HG02943 (cell line): ENCODE data around the gene COX6A1.
"Not testable (repeated sequence)": the region's sequence is repeated elsewhere in the genome, so short reads cannot be mapped to it uniquely, and the experiment has no call there.

Source experiments
- ATAC-seq: cut with Tn5 transposase; IDR thresholded peaks from one replicate; pipeline ENCODE4 v1.9.1; 2021; ENCODE audit warnings: mild to moderate bottlenecking, low read depth, moderate library complexity; ENCODE audit not compliant: unreplicated experiment

The COX6A1 gene

DNA sequence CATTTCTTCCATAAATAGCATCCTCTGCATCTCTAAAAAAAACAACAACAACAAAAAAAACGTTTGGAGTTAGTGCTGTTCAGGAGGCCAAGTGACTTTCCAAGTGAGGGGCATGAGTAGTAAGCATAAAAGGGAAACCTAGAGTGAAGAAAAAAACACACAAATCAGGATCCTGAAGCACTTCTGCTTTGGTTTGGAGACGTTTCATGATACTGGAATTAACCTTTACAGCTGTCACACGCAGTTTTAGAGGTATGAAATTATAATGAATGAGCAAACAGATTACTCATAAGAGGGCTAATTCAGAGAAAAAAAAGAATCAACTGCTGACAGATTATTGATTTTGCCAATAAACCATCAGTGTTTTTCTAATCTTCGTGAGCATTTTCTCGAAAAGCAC, 27.8 kb downstream of the COX6A1 start:
- ATAC-seq: no peak

DNA sequence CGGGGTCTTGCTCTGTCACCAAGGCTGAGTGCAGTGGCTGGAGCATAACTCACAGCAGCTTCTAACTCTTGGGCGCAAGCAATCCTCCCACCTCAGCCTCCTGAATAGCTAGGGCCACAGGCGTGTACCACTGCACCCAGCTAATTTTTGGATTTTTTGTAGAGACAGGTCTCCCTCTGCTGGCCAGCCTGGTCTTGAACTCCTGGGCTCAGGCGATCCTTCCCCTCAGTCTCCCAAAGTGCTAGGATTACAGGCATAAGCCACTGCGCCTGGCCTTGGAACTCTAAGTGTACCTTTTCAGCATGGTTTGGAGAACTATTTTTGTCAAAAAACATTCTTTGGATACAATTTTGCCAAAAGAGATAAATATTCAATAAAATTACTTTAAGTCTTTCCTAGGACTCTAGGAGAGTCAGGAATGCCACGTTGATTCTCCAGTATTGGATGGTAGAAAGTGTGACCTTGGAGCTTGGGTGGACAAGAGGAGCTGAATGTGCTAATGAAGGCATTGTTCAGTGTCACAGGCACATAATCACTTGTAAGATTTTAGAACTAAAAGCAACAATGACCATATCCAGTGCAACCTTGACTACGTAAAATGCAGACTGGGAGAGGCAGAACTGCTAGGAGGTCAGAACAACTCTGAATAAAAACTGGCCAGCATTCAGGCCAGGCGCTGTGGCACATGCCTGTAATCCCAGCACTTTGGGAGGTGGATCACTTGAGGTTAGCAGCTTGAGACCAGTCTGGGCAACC, 28.8 kb downstream of the COX6A1 start:
- ATAC-seq: no peak

DNA sequence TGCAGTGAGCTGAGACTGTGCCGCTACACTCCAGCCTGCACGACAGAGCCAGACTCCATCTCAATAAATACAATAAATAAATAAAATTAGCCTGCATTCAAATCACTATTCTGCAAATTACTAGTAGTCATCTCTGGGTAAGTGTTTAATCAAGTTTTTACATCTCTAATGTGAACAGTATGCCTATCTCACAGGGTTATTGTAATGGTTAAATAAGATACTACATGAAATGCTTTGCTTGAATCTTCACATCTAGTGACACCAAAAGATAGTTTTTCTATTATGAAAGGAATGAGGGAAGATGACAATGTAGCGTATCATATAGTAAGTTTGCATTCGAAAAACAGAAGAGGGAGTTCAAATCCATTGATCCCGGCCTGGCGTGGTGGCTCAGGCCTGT, 29.5 kb downstream of the COX6A1 start:
- no peak for ATAC-seq

DNA sequence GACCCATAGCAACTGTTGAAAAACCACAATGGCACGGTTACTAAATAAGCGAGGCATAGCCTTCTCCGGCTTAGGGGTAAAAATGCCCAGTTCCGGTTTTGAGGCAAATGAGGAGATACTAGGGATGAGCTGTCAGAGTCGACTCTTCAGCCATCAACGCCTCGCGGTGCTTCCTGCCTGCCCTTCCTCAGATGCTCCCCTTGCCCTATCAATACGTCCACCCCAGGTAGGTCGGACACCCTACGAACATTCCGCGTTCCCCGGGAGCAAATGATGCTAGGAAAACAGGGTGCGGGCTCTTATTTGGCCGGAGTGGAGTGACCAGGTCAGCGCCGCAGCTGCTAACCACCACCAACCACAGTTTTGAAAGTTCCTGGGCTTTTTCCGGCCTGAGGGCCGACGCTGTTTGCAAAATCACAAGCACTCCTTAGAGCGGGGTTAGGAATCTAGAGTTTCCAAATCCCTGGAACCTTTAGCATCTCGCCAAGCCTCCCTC, 30.5 kb downstream of the COX6A1 start:
- ATAC-seq: peak; percentile 6

DNA sequence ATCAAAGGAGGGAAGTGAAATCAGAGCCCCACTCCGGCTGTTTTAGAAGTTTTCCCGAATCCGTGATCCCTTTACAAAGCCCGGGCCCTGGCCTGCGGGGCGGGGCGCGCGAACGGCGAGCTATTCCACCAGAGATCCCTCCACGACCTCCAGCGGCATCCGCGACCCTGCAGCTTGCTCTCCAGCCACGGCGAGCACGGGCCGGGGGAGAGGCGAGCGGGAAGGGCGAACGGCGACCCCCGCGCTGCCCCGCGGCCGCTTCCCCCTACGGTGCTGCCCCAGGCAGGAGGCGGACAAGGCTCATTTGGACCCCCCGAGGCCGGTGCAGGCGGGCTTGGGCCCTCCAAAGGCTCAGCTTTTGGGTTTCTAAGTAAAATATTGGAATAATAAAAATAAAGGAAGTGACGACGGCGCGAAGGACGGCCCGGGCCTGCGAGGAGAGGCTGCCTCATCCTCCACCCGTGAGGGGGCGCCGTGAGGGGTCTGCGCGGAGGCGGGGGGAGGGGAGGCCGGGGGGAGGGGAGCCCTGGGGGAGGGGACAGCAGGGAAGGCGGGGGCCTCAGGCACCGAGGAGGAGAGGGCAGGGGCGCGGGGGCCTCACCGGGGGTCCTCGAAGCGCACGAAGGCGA, 31.0 kb downstream of the COX6A1 start:
- ATAC-seq: peak; percentile 37

DNA sequence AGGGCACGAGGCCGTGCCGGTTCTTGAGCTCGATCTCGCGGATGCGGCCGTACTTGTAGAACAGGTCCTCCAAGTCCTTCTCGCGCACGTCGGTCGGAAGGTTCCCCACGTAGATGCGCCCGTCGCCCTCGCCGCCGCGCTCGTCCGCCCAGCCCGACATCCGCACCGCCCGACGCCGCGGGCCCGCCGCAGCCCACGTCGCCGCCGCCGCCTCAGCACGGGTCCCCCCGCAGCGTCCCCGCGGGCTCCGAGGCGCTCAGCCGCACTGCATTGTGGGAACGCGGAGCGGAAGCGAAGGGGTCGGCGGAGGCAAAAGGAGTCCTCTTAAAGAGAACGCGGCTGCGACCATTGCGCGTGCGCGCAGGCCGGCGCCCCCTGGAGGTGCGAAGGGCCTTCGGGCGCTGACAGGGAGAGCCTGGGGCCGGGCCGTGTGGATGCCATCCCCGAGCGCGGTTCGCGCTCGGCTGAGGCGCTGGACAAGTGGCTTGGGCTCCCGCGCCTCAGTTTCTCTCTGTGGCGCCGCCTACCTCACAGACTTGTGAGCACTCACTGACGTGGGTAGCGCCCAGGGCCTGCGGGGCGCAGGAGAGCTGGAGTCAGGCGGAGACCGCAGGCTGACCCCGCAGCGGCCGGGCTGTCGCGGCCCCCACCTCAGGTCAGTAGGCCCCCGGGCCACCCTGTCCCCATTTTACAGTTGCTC, 31.7 kb downstream of the COX6A1 start, which contains the start of gene SRSF9:
SRSF9 (minus strand) TSS at position 299 of the 700 bp plus-strand sequence; CDS start at position 160, 139 bp downstream.
- ATAC-seq: peak; percentile 85

DNA sequence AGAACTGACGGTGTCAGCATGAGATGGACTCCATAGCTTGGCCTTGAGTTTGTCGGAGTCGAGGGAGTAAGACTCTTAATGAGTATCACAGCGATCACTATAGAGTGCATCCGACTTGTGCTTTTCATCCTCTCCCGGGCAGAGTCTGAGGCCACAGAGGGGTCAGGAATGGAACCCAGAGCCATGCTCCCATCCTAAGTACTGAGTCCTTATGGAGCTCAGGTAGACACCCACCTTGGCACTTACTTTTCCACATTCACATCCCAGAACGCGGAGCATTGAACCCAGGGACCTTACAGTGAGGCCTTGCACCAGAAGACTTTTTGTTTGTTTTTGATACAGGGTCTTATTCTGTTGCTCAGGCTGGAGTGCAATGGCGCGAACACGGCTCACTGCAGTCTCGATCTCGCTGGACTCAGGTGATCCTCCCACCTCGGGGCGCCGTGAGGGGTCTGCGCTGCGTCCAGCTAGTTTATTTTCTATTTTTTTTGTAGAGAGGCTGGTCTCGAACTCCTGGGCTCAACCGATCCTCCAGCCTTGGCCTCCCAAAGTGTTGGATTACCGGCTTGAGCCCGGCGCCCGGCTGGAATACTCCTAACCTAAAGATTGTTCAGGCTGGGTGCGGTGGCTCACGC, 32.4 kb downstream of the COX6A1 start:
- no peak for ATAC-seq

DNA sequence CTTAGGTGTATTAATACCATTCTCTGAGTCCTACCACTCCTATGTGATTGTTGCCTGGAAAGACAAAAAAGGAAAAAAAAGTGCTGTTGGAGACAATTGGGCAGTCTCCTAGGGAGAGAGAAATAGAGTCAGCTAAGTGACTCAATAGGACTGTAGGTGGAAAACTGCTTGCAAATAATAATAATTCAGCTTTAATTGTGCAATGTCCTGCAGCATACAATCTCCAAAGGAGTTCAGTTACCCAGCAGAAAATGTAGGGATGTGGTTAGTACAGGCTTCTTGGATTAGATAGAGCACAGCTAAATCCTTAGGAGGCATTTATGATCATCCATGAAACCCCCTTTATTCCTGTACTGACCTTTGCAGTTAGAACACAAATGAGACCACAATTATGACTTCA, 34.6 kb downstream of the COX6A1 start:
- ATAC-seq: no peak

DNA sequence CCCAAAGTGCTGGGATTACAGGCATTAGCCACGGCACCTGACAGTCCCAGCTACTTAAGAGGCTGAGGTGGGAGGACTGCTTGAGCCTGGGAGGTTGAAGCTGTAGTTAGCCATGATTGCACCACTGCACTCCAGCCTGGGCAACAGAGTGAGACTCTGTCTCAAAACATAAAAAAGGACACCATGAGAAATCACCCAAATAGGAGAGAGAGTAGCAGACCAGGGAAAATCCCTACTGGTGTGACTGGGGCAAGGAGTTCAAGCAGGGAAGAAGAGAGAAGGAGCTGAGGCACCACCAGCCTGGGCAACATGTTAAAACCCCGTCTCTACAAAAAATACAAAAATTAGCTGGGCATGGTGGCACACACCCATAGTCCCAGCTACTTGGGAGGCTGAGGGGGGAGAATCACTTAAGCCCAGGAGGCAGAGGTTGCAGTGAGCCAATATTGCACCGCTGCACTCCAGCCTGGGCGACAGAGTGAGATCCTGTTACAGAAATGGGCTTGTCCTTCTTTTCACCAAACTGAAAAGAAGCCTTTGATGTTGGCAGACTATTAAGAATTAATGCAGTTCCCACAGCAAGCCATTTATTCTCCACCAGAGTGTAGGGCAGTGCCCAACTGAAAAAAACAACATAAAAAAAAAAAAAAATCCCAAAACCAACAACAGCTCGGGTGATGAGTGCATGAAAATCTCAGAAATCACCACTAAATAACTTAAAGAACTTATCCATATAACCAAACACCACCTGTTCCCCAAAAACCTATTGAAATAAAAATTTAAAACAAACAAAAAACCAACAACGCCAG, 36.1 kb downstream of the COX6A1 start:
- no peak for ATAC-seq

DNA sequence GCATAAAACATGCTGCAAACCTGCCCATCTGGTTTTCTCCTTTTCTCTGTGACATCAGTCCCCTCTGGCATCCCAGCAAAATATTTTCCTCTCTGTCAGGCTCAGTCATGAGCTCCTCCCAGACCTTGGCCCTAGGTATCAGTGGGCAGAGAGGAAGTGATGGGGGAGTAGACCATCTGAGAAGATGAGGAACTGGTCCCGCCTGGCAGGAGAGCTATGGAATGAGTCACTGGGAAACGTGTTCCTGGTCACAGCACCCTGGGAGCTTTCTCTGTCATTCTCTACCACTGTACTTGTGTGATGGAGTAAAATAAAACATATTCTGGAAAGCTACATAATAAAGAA, 36.7 kb downstream of the COX6A1 start:
- no peak for ATAC-seq

DNA sequence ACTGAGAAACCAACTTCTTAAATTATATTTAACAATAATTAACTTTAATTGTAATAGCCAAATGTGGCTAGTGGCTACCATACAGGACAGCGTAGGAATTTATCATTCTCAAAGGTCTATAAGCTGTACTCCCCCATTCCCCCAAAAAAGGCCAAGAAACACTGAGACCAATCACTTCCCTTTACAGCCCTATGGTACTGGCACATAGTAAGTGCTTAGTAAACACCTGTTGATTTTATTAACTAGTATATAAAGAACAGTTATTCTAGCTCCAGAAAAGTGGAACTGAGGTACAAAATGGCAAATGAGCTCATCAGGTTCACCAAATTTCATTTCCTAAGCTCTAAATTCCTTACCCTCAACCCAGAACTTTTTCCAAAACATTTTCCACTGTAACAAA, 37.7 kb downstream of the COX6A1 start:
- no peak for ATAC-seq

DNA sequence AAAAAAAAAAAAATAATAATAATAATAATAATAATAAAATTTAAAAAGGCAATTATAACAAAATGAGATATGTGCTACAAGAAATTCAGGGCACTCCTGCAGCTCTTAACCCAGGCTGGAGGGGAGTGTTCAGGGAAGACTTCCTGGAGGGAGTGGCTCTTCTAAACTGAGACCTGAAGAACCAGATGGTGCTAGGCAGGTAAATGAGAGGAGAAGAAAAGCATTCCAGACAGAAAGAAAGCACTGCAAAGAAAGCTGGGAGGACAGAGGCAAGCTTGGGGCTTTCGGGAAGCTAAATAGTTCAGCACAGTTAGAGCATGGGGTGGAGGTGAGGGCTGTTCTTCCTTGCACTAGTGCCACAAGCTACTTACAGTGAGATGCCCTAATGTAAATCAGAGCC, 41.5 kb downstream of the COX6A1 start:
- no peak for ATAC-seq

DNA sequence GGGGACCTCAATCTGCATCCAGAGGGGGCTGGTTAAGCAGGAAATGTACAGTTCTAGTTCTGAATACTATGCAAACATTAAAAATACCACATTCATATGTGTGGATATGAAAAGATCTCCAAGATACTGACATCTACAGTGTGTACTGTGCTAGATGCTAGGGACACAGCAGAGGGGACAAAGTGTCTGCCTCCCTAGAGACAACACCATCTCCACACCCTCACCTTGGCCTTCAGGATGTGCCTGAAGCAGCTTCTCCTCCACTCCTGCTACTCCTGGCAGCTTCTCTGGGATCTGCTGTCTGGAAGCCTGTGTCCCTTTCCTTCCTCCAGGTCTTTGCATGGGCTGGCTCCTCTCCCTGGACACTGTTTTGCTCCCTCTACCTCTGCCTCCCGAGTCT, 42.3 kb downstream of the COX6A1 start:
- ATAC-seq: no peak

DNA sequence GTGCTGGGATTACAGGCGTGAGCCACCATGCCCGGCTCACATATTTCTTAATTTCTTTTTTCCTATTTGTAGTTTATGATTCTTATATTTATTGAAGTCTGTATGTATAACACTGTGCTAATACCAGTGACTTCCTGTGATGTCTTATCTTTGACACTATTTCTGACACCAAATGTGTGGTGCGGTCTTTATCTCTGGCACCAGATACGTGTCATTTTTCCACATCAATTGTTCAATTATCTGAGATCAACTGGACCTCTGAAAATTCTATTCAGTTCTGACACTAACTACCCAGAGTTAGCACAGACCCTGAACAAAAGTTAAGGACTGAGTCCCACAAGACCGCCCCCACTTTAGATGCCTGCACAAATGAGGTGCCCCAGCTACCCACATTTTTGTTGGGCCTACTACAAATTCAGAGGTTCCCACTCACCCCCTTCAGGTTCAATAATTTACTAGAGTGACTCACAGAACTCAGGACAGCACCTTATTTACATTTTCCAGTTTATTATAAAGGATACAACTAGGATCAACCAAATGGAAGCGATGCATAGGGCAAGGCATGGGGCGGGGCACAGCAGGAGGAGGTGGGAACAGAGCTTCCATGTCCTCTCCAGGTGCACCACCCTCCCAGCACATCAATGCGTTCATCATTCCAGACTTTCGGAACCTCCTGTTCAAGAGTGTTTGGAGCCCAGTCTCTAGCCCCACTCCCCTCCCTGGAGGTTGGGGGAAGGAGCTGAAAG, 43.3 kb downstream of the COX6A1 start:
- ATAC-seq: no peak

DNA sequence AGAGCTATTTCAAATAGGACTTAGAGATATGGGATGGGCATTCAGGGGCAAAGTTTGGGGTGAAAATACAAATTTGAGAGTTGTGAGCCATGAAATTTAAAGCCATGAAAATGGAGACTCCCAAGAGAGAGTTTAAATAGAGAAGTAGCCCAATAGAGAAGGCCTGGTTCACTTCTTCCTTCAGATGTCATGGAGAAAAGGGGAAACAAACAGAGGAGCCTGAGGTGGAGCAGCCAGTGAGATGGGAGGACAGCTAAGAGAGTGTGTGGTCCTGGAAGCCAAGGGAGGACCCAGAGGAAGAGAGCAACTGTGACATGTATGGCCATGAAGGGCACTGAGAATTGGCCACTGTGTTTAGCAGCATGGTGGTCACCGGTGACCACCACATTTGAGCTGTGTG, 45.7 kb downstream of the COX6A1 start:
- ATAC-seq: no peak

DNA sequence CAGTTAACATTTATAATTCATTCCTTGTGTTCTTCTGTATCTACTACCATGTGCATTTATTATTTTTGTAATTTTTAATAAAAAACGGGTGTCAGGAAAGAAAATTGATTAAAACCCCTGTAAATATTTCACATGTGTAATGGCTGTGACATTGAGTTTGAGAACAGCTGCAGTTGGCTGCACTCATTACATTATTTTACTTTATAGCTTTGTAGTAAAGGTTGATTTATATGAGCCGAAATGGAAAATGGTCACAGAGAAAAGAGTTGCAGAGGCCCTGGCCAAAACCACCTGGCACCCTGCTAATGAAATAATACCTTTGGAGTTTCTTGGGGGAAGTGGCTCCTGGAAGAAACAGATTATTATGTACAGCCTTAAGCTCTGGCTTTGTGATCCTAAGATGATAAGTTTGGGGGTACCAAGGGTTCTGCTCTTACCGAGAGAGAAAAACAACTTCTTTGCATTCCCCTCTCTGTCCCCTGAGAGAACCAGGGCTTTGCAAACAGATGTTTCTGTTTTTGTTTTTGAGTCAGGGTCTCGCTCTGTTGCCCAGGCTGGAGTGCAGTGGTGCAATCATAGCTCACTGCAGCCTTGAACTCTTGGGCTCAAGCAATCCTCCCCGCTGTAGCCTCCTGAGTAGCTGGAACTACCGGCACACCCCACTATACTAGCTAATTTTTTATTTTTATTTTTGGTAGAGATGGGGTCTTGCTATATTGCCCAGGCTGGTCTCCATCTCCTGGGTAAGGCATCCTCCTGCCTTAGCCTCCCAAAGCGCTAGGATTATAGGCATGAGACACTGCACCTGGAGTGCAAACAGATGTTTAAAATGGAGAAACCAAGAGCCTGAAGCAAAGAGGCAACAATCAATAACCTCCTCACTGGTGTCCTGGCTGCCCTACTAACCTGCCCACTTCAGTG, 48.3 kb downstream of the COX6A1 start:
- ATAC-seq: no peak

DNA sequence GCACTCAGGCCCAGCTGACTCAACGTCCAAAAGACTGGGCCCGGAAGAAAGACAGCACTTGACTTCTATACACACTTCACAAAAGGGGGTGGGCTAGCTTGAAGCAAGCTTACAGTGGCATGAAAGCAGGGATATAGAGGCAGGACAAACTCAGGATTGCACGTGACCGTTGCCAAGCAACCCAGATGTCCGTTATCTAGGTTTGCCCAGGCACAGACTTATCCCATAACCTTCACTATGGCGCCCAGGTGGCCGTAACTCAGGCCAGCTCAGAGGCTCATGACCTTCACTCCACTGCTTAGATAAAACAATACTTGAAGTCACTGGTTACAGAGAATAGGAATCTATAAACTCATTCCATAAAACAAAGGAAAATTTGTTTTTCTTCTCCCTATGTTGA, 49.6 kb downstream of the COX6A1 start:
- ATAC-seq: not testable (repeated sequence)

DNA sequence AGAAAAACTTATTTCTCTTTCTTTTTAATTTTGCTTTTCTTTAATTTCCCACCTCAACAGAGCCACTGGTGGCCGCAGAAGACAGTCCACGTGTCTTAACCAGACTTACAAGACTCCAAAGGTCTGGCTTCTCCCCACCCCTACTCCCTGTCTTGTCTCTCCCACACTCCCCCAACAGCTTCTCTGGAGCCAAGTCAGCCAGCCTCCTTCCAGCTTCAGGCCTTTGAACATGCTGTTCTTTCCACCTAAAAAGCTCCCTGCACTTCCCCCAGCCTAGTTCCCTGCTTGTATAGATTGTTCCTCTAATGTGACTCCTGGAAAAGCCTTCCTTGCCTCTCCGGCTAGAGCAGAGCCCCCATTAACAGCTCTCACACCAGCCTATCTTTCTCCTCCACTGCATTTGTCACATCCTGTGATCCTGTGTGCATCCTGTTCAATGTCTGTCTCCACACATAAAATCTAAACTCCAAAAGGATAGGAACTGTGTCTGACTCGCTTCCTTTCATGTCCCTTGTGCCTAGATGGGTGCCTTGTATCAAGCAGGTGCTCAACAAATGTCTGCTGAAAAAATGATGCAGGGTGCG, 50.2 kb downstream of the COX6A1 start:
- ATAC-seq: no peak
